GM19452 (cell line): Measurements from ENCODE around the gene GGNBP2.

Source experiments
- ATAC-seq: cut with Tn5 transposase; IDR thresholded peaks from one replicate; pipeline ENCODE4 v1.9.1; 2021; ENCODE audit not compliant: unreplicated experiment

GGNBP2 gene

GRCh38 chr17:36515837-36516236, 28.9 kb upstream of the GGNBP2 start:
- no peak for ATAC-seq

DNA sequence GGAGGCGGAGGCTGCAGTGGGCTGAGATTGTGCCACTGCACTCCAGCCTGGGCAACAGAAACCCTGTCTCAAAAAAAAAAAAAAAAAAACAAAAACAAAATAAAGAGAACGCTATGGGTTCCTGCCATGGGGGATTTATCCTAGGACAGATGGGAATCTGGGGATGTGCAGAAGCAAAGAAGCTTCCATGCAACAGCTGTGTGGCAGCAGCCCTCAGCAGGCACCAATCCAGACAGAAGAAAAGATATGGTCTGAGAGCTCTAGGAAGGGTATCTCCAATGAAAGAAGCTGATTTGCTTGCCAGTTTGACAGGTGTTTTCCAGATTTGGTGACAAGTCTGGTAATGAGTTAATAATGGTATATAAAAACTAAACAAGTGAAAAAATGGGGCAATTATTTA, 21.6 kb upstream of the GGNBP2 start:
- ATAC-seq = no peak

DNA sequence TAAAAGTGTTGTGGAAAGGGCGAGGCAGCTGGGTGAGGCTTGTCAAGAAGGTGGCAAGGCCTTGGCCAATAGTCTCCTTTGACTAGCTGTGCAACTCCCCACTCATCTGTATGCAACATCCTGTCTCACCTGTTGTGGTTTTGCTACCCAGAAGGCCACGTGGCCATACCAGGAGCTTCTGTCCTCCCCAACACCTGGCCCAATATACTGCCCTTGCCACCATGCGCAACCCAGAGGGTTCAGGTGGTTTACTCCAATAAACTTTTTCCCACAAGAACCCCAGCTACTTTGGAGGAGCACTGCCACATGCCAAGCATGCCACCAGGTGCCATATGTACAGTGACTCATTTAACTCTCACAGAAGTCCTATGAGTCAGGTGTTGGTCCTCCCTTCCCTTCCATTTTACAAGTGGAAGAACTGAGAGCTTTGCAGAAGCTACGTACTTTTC, 20.3 kb upstream of the GGNBP2 start:
- ATAC-seq = no peak

DNA sequence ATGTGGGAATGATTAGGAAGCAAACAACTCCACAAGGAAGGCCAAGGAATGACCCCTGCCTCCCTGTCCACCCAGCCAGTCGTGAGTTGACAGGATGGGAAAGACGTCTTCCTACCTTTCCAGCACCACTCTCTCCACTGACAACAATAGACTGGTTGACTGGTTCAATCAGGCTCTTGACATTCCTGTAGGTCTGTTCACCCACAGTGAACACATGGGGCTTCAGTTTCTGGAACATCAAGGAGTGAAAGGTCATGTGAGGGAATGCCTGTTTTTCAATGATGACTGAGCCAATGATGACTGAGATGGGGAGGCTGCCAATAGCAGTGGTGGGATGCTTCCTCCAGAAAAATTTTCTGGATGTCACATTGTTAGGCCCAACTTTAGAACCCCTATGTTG, 19.6 kb upstream of the GGNBP2 start:
- ATAC-seq = no peak

DNA sequence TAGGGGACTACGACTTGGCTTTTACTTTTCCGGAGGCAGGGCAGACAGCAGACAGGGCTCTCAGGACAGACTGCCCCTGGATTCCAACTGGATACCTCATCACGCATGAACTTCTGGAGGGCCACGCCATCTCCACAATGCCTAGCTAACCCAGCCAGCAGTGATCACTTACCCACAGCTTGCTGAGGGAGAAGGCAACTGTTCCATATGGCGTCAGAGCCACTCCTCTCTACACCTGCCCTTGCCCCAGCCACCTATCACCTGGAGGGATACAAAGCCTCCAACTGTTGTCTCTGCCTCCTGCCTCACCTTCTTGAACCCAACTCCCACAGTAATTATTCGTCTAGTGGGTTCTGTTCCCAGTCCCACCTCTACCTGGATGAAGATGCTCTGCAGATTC, 18.8 kb upstream of the GGNBP2 start:
- ATAC-seq = no peak

- no peak for ATAC-seq
These were observed 17.0 kb upstream of the GGNBP2 start for GRCh38 chr17:36527621-36528250.

DNA sequence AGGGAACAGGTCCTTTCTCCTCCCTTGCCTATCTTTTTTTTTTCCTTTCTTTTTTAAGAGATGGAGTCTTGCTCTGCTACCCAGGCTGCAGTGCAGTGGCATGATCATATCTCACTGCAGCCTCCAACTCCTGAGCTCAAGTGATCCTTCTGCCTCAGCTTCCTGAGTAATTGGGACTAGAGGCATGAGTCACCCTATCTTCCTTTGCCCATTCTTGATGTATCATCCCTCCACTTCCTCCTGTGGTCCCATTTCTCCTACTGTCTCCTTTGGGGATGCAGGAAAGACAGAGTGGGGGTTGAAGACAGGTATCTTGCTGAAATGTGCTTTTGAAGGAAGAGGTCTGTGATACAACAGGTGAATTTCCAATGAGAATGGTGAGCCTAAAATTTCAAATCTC, 15.6 kb upstream of the GGNBP2 start:
- no peak for ATAC-seq

GRCh38 chr17:36532435-36532975, 12.2 kb upstream of the GGNBP2 start:
- no peak for ATAC-seq

DNA sequence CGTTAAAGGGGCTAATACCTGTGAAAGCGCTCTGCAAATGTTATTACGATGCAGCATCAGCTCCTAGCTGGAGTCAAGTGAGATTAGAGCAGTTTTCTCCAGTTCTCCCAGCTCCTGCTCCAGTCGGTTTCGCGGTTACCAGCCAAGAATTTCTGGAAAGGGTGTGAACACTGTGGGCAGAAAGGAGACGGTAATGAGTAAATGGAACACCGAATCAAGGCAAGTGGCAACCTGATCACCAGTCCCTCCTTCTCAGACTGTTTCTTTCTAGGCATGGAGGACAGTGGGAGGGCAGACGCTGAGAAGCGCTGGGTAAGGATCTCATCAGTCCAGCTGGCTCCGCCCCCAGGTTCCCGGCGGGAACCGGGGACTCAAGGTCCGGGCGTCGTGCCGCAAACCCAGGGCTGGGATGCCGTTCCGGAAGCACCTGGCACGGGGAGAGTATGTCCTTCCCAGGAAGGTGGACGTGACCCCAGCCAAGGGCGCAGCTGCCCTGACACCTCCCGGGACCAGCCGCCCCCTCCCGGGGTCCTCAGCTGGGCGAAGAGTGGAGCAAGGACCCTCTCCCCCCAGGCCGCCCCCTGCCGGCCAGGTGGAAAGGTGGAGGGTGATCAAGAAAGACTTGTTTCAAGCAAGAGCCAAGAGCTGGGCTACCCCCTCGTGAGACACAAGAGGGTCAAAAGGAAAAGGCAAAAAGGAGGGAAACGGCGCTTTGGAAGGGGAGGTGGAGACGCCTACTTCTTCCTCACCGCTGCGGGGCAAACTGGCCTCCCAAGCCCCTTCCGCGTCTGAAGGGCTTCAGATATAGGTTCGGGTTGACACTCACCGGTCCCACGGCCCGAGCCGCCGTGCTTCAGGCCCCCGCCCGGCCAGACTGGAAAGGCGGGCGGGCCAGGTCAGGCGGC, 10.5 kb upstream of the GGNBP2 start:
- ATAC-seq = peak; percentile 28

- ATAC-seq = peak; percentile 71
These were observed 9.7 kb upstream of the GGNBP2 start, which contains the start of the genes MYO19 and PIGW for GRCh38 chr17:36534840-36535668. Gene MYO19, minus strand, starts transcription at chr17:36534868. Its CDS starts 2,330 bp downstream, at chr17:36532538. Gene PIGW, plus strand, starts transcription at chr17:36534987. Its CDS starts 2,115 bp downstream, at chr17:36537102.

- peak; percentile 21 for ATAC-seq
These were observed 9.0 kb upstream of the GGNBP2 start for GRCh38 chr17:36535669-36536081.

- no peak for ATAC-seq
These were observed 4.0 kb upstream of the GGNBP2 start for GRCh38 chr17:36540696-36541095.

DNA sequence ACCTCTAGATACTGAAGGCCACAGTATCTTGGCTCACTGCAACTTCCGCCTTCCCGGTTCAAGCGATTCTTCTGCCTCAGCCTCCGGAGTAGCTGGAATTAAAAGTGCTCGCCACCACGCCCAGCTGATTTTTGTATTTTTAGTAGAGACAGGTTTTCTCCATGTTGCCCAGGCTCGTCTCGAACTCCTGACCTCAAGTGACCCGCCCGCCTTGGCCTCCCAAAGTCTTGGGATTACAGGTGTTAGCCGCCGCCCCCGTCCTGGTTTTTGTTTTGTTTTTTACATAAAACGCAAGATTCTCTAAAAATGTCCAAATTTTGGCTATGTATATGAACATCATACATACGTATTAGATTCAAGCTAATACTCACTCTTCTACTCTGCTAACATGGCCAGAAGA, 2.0 kb upstream of the GGNBP2 start:
- no peak for ATAC-seq

DNA sequence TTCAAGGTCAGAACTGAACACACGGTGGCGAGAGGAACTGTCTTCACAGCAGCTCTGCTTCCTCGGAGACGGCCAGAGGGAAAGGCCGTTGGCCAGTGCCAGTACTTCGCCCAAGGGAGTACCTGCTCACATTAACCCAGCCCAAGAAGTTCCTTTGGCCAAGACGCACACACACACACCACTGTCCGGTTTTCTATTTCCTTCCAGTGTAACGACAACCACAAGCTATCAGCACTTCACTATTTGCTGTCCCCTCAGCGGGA, 744 bp upstream of the GGNBP2 start:
- no peak for ATAC-seq

DNA sequence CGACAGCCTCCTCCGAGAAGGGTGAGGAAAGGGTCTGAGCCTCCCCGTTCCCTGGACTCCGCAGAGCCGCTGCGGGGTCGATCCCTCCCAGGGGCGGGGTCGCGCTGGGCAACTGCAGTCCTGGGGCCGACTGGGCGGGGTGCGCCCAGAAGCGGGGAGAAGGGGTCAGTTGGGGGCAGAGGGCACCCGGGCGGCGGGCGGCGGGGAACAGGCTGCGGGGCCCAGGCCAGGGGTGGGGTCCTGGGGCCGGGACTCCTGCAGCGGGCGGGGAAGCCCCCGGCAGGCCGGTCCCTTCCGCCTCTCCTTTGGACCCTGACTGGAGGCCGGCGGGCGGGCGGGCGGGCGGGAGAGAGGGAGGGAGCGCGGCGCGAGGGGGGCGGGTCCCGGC, 352 bp downstream of the GGNBP2 start:
- ATAC-seq = no peak

DNA sequence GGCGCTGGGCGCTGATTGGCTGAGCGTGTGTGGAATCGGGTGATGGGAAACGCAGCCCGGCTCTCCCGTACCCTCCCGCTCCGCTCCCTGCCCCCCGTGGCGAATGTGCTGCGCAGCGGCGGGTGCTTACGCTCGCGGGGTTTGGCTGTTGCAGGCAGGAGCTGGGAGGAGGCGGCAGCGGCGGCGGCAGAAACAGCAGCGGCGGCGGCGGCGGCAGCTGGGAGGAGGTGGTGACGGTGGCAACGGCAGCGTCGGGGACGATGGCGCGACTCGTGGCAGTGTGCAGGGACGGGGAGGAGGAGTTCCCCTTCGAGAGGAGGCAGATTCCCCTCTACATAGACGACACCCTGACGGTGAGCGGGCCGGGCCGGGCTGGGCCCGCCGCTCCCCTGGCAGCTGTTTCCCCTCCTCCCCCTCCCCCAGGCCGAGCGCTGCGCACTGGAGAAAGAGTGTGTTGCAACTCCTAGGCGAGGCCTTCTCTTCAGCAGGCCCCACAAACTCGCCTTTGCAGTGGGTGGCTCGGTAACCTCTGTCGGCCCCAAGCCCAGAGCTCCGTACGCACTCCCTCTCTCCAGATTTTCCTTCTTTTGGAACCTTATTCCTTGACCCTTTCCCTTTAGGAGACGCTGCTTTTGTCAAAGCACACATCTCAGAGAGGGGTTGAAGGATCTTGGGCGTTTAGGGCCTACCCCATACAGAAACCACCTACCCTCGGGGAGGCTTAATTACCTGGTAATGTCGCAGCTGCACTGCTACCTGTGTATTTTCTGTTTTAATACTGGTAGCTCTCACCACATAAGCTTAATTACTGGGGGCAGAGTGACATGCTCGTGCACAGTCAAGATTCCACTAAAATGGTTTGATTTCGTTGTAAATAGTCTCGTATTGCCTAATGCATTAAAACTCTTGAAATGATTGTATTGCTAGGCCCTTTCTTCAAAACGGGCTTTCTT, 1.0 kb downstream of the GGNBP2 start:
- ATAC-seq = peak; percentile 65

DNA sequence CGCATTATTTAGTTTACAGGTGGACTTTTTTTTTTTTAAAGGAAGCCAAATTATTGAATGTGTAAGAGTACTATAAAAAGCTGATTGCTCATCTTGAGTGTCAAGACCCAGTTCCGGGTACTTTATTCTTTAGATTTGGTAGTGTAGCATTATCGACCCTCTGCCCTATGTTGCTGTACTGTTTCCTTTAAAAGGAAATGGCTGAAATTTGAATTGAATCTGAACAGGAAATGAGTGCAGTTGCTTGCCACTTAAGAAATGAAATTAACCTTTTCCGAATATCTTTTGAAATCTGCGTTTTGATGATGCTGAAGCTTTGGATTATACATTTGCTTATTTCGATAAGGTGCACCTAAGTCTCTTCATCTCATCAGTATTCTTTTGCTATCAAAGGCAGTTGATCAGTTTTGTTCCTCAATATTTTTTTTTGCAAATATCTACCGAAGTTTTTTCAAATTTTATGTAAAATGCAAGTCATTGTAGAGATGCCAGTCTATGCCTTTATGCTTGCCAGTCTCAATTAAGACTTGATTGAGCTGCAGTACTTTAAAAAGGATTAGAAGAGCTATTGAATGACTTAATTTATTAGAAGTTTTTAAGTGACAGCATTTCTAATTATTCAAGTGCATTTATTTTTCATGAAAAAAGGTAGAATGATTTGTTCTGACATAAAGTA, 1.8 kb downstream of the GGNBP2 start:
- no peak for ATAC-seq

GRCh38 chr17:36547776-36548175, 3.1 kb downstream of the GGNBP2 start:
- no peak for ATAC-seq
